ENCODE measurements around the gene DNAAF3.
A peak's percentile ranks its signal among the peaks of the same experiment; 100 is the strongest.

DNAAF3 gene

DNA sequence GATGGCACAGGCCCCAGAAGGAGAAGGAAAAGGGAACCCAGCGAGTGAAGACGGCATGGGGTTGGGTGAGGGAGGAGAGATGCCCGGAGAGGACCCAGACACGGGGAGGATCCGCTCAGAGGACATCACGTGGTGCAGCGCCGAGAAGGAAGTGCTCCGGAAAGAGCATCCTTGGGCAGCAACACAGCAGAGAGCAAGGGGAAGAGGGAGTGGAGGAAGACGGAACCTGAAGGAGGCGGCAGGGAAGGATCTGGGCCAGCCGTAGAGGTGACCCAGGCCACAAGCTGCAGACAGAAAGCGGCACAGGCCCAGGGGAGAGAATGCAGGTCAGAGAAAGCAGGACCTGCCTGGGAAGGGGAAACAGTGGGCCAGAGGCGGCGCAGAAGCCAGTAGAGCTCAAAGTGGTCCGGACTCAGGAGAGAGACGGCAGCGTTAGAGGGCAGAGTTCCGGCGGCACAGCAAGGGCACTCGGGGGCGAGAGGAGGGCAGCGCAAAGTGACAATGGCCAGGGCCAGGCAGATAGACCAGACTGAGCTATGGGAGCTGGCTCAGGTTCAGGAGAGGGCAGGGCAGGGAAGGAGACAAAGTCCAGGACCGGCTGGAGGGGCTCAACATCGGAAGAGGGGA lies 50.1 kb downstream of the DNAAF3 start:
- DNase-seq (ENCODE audit: low spot score), result peak; percentile 50

DNA sequence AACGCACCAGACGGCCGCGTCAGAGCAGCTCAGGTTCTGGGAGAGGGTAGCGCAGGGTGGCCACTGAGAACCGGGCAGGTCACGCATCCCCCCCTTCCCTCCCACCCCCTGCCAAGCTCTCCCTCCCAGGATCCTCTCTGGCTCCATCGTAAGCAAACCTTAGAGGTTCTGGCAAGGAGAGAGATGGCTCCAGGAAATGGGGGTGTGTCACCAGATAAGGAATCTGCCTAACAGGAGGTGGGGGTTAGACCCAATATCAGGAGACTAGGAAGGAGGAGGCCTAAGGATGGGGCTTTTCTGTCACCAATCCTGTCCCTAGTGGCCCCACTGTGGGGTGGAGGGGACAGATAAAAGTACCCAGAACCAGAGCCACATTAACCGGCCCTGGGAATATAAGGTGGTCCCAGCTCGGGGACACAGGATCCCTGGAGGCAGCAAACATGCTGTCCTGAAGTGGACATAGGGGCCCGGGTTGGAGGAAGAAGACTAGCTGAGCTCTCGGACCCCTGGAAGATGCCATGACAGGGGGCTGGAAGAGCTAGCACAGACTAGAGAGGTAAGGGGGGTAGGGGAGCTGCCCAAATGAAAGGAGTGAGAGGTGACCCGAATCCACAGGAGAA lies 50.9 kb downstream of the DNAAF3 start:
- peak; percentile 26 for DNase-seq (ENCODE audit: low spot score)

GRCh38 chr19:55114566-55115145 lies 51.8 kb downstream of the DNAAF3 start:
- no peak for DNase-seq (ENCODE audit: low spot score)

- DNase-seq (ENCODE audit: low spot score), result no peak
These were observed 52.8 kb downstream of the DNAAF3 start for GRCh38 chr19:55113570-55114039.

DNA sequence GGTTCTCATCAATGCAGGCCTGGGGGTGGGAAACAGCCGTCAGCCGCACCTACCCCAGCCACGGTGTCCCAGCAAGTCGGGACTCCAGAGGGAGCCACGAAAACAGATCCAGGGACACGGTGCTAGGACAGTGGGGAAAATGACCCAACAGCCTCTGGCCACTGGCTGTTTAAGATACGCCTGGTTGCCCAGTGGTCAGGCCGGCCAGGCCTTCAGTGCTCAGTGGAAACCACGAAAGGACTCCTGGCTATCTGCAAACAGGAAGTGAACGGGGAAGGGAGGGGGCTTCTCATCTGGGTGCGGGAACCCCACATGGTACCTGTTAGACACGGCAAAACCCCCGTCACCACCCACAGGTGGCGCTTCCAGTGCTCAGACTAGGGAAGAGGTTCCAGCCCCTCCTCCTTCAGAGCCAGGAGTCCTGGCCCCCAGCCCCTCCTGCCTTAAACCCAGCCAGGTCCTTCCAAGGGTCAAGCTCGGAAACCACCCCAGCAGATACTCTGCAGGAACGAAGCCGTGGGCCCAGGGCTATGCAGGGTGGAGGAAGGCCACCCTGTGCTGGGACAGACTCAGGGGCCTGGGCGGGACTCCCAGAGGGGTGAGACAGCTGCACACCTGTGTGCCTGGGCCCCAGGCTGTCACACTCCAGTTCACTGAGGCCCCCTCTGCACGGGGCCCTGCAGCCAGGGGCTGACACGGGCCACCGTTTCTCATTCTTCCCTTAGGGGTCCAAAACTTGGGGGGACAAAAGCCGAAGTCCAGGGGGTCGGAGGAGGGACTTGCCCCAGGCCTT lies 53.4 kb downstream of the DNAAF3 start:
- DNase-seq (ENCODE audit: low spot score), result no peak

DNA sequence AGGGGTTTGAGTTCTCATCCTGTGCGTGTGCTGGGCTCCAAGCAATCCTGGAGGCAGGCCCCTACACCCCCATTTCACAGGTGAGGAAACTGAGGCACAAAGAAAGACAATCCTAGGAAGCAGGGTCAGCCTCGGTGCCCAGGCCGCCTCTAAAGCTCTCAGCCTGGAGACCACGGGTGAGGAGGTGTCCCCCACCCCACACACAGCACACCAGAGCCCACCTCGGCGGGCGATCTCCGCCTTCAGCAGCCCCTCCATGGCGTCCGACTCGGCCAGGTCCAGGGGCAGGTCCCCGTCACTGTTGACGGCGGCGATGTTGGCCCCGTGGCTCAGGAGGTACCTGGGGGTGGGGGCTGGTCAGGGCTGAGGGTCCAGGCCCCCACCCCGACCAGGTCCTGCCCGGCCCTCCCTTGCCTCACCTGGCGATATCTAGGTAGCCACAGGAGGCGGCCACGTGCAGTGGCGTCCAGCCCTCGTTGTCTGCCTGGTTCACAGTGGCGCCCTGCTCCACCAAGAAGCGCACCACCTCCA lies 54.1 kb downstream of the DNAAF3 start:
- DNase-seq (ENCODE audit: low spot score), result no peak

- no peak for DNase-seq (ENCODE audit: low spot score)
These were observed 55.1 kb downstream of the DNAAF3 start for GRCh38 chr19:55111238-55111831.

- no peak for DNase-seq (ENCODE audit: low spot score)
These were observed 56.7 kb downstream of the DNAAF3 start for GRCh38 chr19:55109527-55110291.
